ENCODE results near the gene LOXL1. TPM values are rescaled to one million over a fixed set of nuclear protein-coding genes. Genes with fewer than 3 reads are reported as not detected.

LOXL1 gene
- total and polyA plus RNA-seq, 2 of the 4 experiments (the other 2 are of a cell fraction): 148 to 332 TPM

- dilution Hi-C loops (cut with HindIII; ENCODE audit: low sequenced_read_pairs, unreplicated experiment) (no loop called here), intact Hi-C loops (cut with micrococcal nuclease) (no loop called here), in situ Hi-C loops (cut with MboI; ENCODE audit: low sequenced_read_pairs) (no loop called here)
- Histone ChIP-seq H2AFZ (replicated peaks; ENCODE audit: low read length, poor library complexity) (peak overlapping the region; percentile 11), H2BK120ac (ENCODE audit: low read depth, low read length) (no peak overlapping the region), H3K4me2 (ENCODE audit: low read depth, low read length) (no peak overlapping the region), H3K9me1 (ENCODE audit: insufficient read depth, low read length) (no peaks in the 10 kb centered on the region), H2AK5ac (ENCODE audit: low read depth, low read length) (no peak overlapping the region), H3K9ac (ENCODE audit: low read depth, low read length) (no peak overlapping the region), H3K27ac (ENCODE audit: insufficient read depth, low read length) (no peak overlapping the region), H4K5ac (ENCODE audit: low read depth, low read length) (no peak overlapping the region), H2BK15ac (ENCODE audit: low read depth, low read length) (no peak overlapping the region), H4K91ac (ENCODE audit: insufficient read depth, low read depth, low read length) (no peak overlapping the region), H3K4me3 (ENCODE audit: insufficient read depth, low read depth, low read length) (no peak overlapping the region), H3K18ac (ENCODE audit: low read depth, low read length) (no peak overlapping the region), H3K23ac (ENCODE audit: low read depth, low read length) (no peak overlapping the region), H2BK5ac (ENCODE audit: low read depth, low read length, poor library complexity, severe bottlenecking) (no peak overlapping the region), H4K20me1 (ENCODE audit: insufficient read depth, low read length) (0 out of 2 replicates have a peak, but pooled peaks cover 3% of the 10 kb centered on the region), H3K4ac (ENCODE audit: low read depth, low read length) (no peak overlapping the region), H2BK20ac (ENCODE audit: low read depth, low read length) (no peak overlapping the region), H3K27me3 (ENCODE audit: control insufficient read depth, insufficient read depth, low read length) (peaks cover 50% of the 10 kb centered on the region), H3K4me1 (ENCODE audit: control insufficient read depth, insufficient read depth, low read length) (no peaks in the 10 kb centered on the region), H3K14ac (replicated peaks; ENCODE audit: low read depth, low read length) (no peak overlapping the region), H4K8ac (ENCODE audit: low read depth in 2 of 2, low read length in 2 of 2) (no peak overlapping the region), H3K79me1 (ENCODE audit: low read depth in 1 of 2, low read length in 2 of 2) (no peaks in the 10 kb centered on the region), H3K9me3 (ENCODE audit: control insufficient read depth, insufficient read depth, low read length) (no peaks in the 10 kb centered on the region; the same call in 1 of the 2 replicates), H2AK9ac (replicated peaks; ENCODE audit: low read depth, low read length, poor library complexity) (no peak overlapping the region), H3K56ac (ENCODE audit: extremely low read depth, insufficient read depth, low read length) (no peak overlapping the region), H3K36me3 (ENCODE audit: control insufficient read depth, insufficient read depth, low read length) (no peaks in the 10 kb centered on the region)
- WGBS, 2 experiments (ENCODE audit: extremely low coverage in 2 of 2, insufficient read length in 1 of 2): 58% methylated on average over 6 of the region's 10 CpGs; no CpG with 5 or more reads in 1 of the 2 experiments
- DNase-seq (no peak), ATAC-seq (ENCODE audit: low read depth) (no peak)
- no peak for TF ChIP-seq SMC3 (IDR thresholded peaks at IDR 0.05; ENCODE audit: low read depth, low read length)
- no peak for TF ChIP-seq RCOR1 (IDR thresholded peaks at IDR 0.05; ENCODE audit: insufficient replicate concordance, low read length)
- TF ChIP-seq CTCF (conservative IDR thresholded peaks at IDR 0.05; ENCODE audit: low read depth, low read length): no peak
- no peak for TF ChIP-seq POLR2A (IDR thresholded peaks at IDR 0.05; ENCODE audit: low read depth, low read length)
- no peak for TF ChIP-seq BHLHE40 (IDR thresholded peaks at IDR 0.05; ENCODE audit: low read depth, low read length)
- no peak for TF ChIP-seq FOS (IDR thresholded peaks at IDR 0.05; ENCODE audit: low read depth, low read length)
- no peak for TF ChIP-seq RFX5 (IDR thresholded peaks at IDR 0.05; ENCODE audit: low read depth, low read length)
- no peak for TF ChIP-seq RAD21 (IDR thresholded peaks at IDR 0.05; ENCODE audit: low read length)
- no peak for TF ChIP-seq ELK1 (IDR thresholded peaks at IDR 0.05; ENCODE audit: borderline replicate concordance, low read depth, low read length)
- no peak for TF ChIP-seq MAZ (IDR thresholded peaks at IDR 0.05; ENCODE audit: borderline replicate concordance, low read depth, low read length)
- BruUV-seq (replicated peaks): no TSS peak
- CTCF ChIA-PET: interaction anchor here (0.6 to 1.1 kb wide), 2 partner anchors 14 to 82 kb away, joined by 3 read pairs; no protein-coding TSS in a partner anchor
- POLR2A ChIA-PET (ENCODE audit: unreplicated experiment): no interaction called here
Measured at GRCh38 chr15:73888224-73889041, 37.8 kb upstream of the LOXL1 start.
